H1 (cell line): ENCODE results near the gene SH3D19. TPM values are rescaled to one million over a fixed set of nuclear protein-coding genes. Genes with fewer than 3 reads are reported as not detected.
A peak's percentile ranks its signal among the peaks of the same experiment; 100 is the strongest.

Source experiments
- CTCF ChIA-PET: fragments of 300-600 bp; sonication (Branson Sonifier 250); formaldehyde crosslinking; loops from one replicate; lab custom pipeline; 2021; ENCODE audit not compliant: partially characterized antibody; lab: Charles Lee
- POLR2A ChIA-PET: fragments of 300-600 bp; sonication (Branson Sonifier 250); formaldehyde crosslinking; loops from one replicate; lab custom pipeline; 2021; ENCODE audit warnings: inconsistent platforms; ENCODE audit not compliant: partially characterized antibody; lab: Charles Lee
- DNase-seq, 2 experiments: peaks; one replicate each; pipeline versions ENCODE4 v3.0.0 to v3.0.0-alpha.2; 2010 to 2022; ENCODE audit warnings: low spot score in 2 of 2, low read depth in 1 of 2, mixed read lengths in 1 of 2
- FAIRE-seq: peaks from 2 replicates; lab custom pipeline; 2011; peaks lifted over from hg19 to GRCh38; lab: Jason Lieb, UNC
- H2AFZ ChIP-seq: 2 replicates; pipeline ENCODE4 v1.8.1; 2012; ENCODE audit warnings: low read length, inconsistent platforms
- H2AK5ac ChIP-seq: 2 replicates; pipeline ENCODE4 v1.6.1; 2013; ENCODE audit warnings: low read depth, low read length
- H2BK120ac ChIP-seq: replicated peaks from 2 replicates; pipeline ENCODE3; 2013; ENCODE audit warnings: low read depth, low read length, inconsistent platforms
- H2BK12ac ChIP-seq: 2 replicates; pipeline ENCODE4 v1.6.1; 2013; ENCODE audit warnings: low read depth, low read length
- H2BK15ac ChIP-seq: 2 replicates; pipeline ENCODE4 v1.6.1; 2013; ENCODE audit warnings: low read length
- H2BK20ac ChIP-seq: 2 replicates; pipeline ENCODE4 v1.6.1; 2013; ENCODE audit warnings: low read length
- H2BK5ac ChIP-seq: 2 replicates; pipeline ENCODE4 v1.6.1; 2013; ENCODE audit warnings: low read depth, low read length
- H3K14ac ChIP-seq: 2 replicates; pipeline ENCODE4 v1.6.1; 2013; ENCODE audit warnings: inconsistent platforms; ENCODE audit not compliant: insufficient read length
- H3K18ac ChIP-seq: 2 replicates; pipeline ENCODE4 v1.6.1; 2013; ENCODE audit warnings: low read length; ENCODE audit errors: extremely low read depth
- H3K23ac ChIP-seq: 2 replicates; pipeline ENCODE4 v1.6.1; 2013; ENCODE audit warnings: inconsistent platforms; ENCODE audit not compliant: insufficient read length
- H3K23me2 ChIP-seq: 2 replicates; pipeline ENCODE4 v1.6.1; 2013; ENCODE audit warnings: low read depth, low read length
- H3K27ac ChIP-seq: 2 replicates; pipeline ENCODE4 v1.6.1; 2011; ENCODE audit warnings: low read depth, low read length, inconsistent platforms
- H3K27me3 ChIP-seq, 4 experiments: replicated peaks in 1 of 4; 1 replicate in 1 of 4; 2 replicates in 3 of 4; pipeline versions ENCODE4 v1.6.1 to v1.8.1; 2011 to 2013; ENCODE audit warnings: low read length in 3 of 4, mild to moderate bottlenecking in 3 of 4, inconsistent platforms in 2 of 4, mixed read lengths in 2 of 4, moderate library complexity in 1 of 4; ENCODE audit not compliant: control insufficient read depth in 3 of 4, insufficient read depth in 3 of 4; ENCODE audit errors: extremely low read depth in 1 of 4
- H3K36me3 ChIP-seq, 4 experiments: 2 replicates each; pipeline versions ENCODE4 v1.6.1 to v1.8.1; 2011 to 2013; ENCODE audit warnings: mild to moderate bottlenecking in 4 of 4, low read length in 3 of 4, moderate library complexity in 2 of 4, control low read depth in 1 of 4, inconsistent platforms in 1 of 4; ENCODE audit not compliant: insufficient read depth in 4 of 4, control insufficient read depth in 2 of 4
- H3K4ac ChIP-seq: replicated peaks from 2 replicates; pipeline ENCODE3; 2013; ENCODE audit warnings: low read length, low read depth, mixed read lengths, inconsistent platforms; ENCODE audit not compliant: insufficient read length
- H3K4me1 ChIP-seq, 4 experiments: replicated peaks in 1 of 4; 1 replicate in 1 of 4; 2 replicates in 3 of 4; pipeline versions ENCODE4 v1.6.1 to v1.8.1; 2011 to 2013; ENCODE audit warnings: low read length in 3 of 4, inconsistent platforms in 2 of 4, mixed read lengths in 1 of 4; ENCODE audit not compliant: insufficient read depth in 4 of 4, control insufficient read depth in 3 of 4
- H3K4me2 ChIP-seq, 2 experiments: 2 replicates each; pipeline versions ENCODE4 v1.6.1 to v1.8.1; 2011 to 2013; ENCODE audit warnings: low read depth in 2 of 2, low read length in 2 of 2, control low read depth in 1 of 2, inconsistent platforms in 1 of 2, mild to moderate bottlenecking in 1 of 2; ENCODE audit not compliant: insufficient read depth in 1 of 2
- H3K4me3 ChIP-seq, 4 experiments: fragments of 200-600, 300-600 bp in 1 of 4; sonication (generic), shearing (Covaris generic), sonication (Bioruptor Twin) in 1 of 4; 2 replicates each; pipeline versions ENCODE4 v1.5.1 to v1.8.1; 2011 to 2016; ENCODE audit warnings: low read length in 4 of 4, low read depth in 3 of 4, control low read depth in 2 of 4, inconsistent platforms in 2 of 4, mild to moderate bottlenecking in 2 of 4, mixed read lengths in 1 of 4, moderate library complexity in 1 of 4; ENCODE audit not compliant: insufficient read depth in 2 of 4; ENCODE audit errors: extremely low read depth in 1 of 4
- H3K56ac ChIP-seq: replicated peaks from 2 replicates; pipeline ENCODE3; 2013; ENCODE audit warnings: low read depth, mild to moderate bottlenecking, mixed read lengths, low read length, inconsistent platforms; ENCODE audit not compliant: insufficient read length
- H3K79me1 ChIP-seq: 2 replicates; pipeline ENCODE4 v1.6.1; 2013; ENCODE audit warnings: low read depth, low read length, control low read depth
- H3K79me2 ChIP-seq, 2 experiments: 2 replicates each; pipeline versions ENCODE4 v1.6.1 to v1.8.1; 2012 to 2013; ENCODE audit warnings: low read length in 2 of 2, mild to moderate bottlenecking in 2 of 2, inconsistent platforms in 1 of 2; ENCODE audit not compliant: insufficient read depth in 2 of 2, control insufficient read depth in 1 of 2
- H3K9ac ChIP-seq, 4 experiments: replicated peaks in 1 of 4; 1 replicate in 1 of 4; 2 replicates in 3 of 4; pipeline versions ENCODE4 v1.6.1 to v1.8.1; 2011 to 2013; ENCODE audit warnings: low read depth in 3 of 4, low read length in 3 of 4, control low read depth in 2 of 4, mild to moderate bottlenecking in 2 of 4, moderate library complexity in 2 of 4, inconsistent platforms in 1 of 4; ENCODE audit errors: extremely low read depth in 1 of 4
- H3K9me3 ChIP-seq, 2 experiments: 2 replicates each; pipeline versions ENCODE4 v1.6.1 to v1.8.1; 2012 to 2013; ENCODE audit warnings: mild to moderate bottlenecking in 2 of 2, moderate library complexity in 2 of 2, control low read depth in 1 of 2, inconsistent platforms in 1 of 2, low read depth in 1 of 2, low read length in 1 of 2, mixed read lengths in 1 of 2; ENCODE audit not compliant: insufficient read depth in 2 of 2
- H4K20me1 ChIP-seq, 2 experiments: replicated peaks in 1 of 2; 2 replicates each; pipeline versions ENCODE3 to v1.8.1; 2011 to 2013; ENCODE audit warnings: inconsistent platforms in 2 of 2, low read length in 2 of 2, mild to moderate bottlenecking in 1 of 2; ENCODE audit not compliant: insufficient read depth in 2 of 2, control insufficient read depth in 1 of 2
- H4K5ac ChIP-seq: 2 replicates; pipeline ENCODE4 v1.6.1; 2013; ENCODE audit warnings: low read length, low read depth, mixed read lengths, inconsistent platforms; ENCODE audit not compliant: insufficient read length
- H4K8ac ChIP-seq: 2 replicates; pipeline ENCODE4 v1.8.0; 2013; ENCODE audit warnings: mild to moderate bottlenecking, moderate library complexity, low read length, inconsistent platforms; ENCODE audit not compliant: insufficient read depth; ENCODE audit errors: extremely low read depth
- H4K91ac ChIP-seq: replicated peaks from 2 replicates; pipeline ENCODE3; 2013; ENCODE audit warnings: low read length, mixed read lengths, inconsistent platforms; ENCODE audit not compliant: insufficient read length
- CBX5 ChIP-seq: fragments of 300-800, 300-1000 bp; sonication (generic); IDR thresholded peaks from 2 replicates; pipeline ENCODE4 v1.7.1; 2016; ENCODE audit warnings: antibody characterized with exemption, low read length, low read depth
- KDM1A ChIP-seq: fragments of 200-600, 300-600 bp; sonication (generic); IDR thresholded peaks from 2 replicates; pipeline ENCODE4 v1.7.1; 2016; ENCODE audit warnings: mild to moderate bottlenecking, low read length, borderline replicate concordance
- KDM5A ChIP-seq: fragments of 200-600 bp; IDR thresholded peaks from 2 replicates; pipeline ENCODE4 v1.7.1; 2012; ENCODE audit warnings: mild to moderate bottlenecking, low read length, inconsistent platforms, mixed read lengths
- TEAD4 ChIP-seq: IDR thresholded peaks from 2 replicates; pipeline ENCODE4 v1.6.1; 2012; ENCODE audit warnings: low read depth, low read length, inconsistent platforms, mixed read lengths
- WGBS, 2 experiments: shearing (Covaris generic) in 1 of 2; methylation state at CpG; one replicate each; pipeline versions ENCODE4 v1.1.6 to v1.1.7; 2013 to 2015; ENCODE audit warnings: low lambda C conversion rate in 2 of 2, mixed read lengths in 2 of 2, inconsistent platforms in 1 of 2, low coverage in 1 of 2, missing lambda C conversion rate in 1 of 2; ENCODE audit not compliant: insufficient replicate concordance in 2 of 2, insufficient coverage in 1 of 2, insufficient read length in 1 of 2; ENCODE audit errors: extremely low coverage in 1 of 2, missing lambda C conversion rate in 1 of 2; 5-methylcytosine and 5-hydroxymethylcytosine counted together
- polyA plus RNA-seq, 7 experiments: library from polyadenylated mRNA; depleted of rRNA in 3 of 7; stranded (reverse) in 5 of 7; unstranded in 2 of 7; fragments of >200 nt in 5 of 7; fragments of 200-250 nt in 2 of 7; gene quantifications; 1 replicate in 5 of 7; 2 replicates in 1 of 7; 4 replicates in 1 of 7; pipeline versions ENCODE4 v1.2.1 to v1.2.3, GENCODE V29; 2011 to 2013; ENCODE audit warnings: missing spikeins in 2 of 7, mixed read lengths in 2 of 7
- total RNA-seq: library from RNA; stranded (reverse); fragmentation: NEBNext Ultra II Directional; extraction: Animal tissue kit (Norgen Biotek cat#: 25700); gene quantifications from 2 replicates; pipeline ENCODE4 v1.2.1, GENCODE V29; 2021

SH3D19 gene
- total and polyA plus RNA-seq, 2 of the 8 experiments (the other 6 are each of a cell fraction or from before 2014, with no cell fraction given), result 11.7 to 51.3 TPM

GRCh38 chr4:151157543-151157942 lies 167.9 kb downstream of the SH3D19 start:
- ChIA-PET POLR2A (no interaction called here), CTCF (interaction anchor here (0.6 to 1.0 kb wide), 2 partner anchors 86 to 119 kb away, joined by 3 read pairs; partner anchors contain the start of gene PRSS48)
- Histone ChIP-seq H3K79me1 (no peaks in the 10 kb centered on the region), H3K79me2 (no peaks in the 10 kb centered on the region), H3K4ac (no peak overlapping the region), H2BK120ac (no peak overlapping the region), H4K91ac (no peak overlapping the region), H3K4me3 (no peak overlapping the region), H3K36me3 (no peaks in the 10 kb centered on the region; a peak in 1 of 8 replicates), H2BK20ac (no peak overlapping the region), H2AK5ac (no peak overlapping the region), H3K4me1 (no peaks in the 10 kb centered on the region), H2BK12ac (no peak overlapping the region), H3K23ac (no peak overlapping the region), H3K18ac (no peak overlapping the region), H3K27me3 (no peaks in the 10 kb centered on the region), H3K9ac (no peak overlapping the region), H3K27ac (no peak overlapping the region), H4K20me1 (no peaks in the 10 kb centered on the region), H3K14ac (no peak overlapping the region), H2BK5ac (no peak overlapping the region), H3K9me3 (no peaks in the 10 kb centered on the region), H4K8ac (no peak overlapping the region), H4K5ac (no peak overlapping the region), H3K23me2 (no peaks in the 10 kb centered on the region), H2BK15ac (no peak overlapping the region), H3K4me2 (no peak overlapping the region), H2AFZ (no peak overlapping the region), H3K56ac (no peak overlapping the region)
- DNase-seq (no peak), FAIRE-seq (no peak)
- TF ChIP-seq CBX5 (no peak), TEAD4 (no peak), KDM5A (no peak), KDM1A (0 out of 2 replicates have a peak, but pooled peaks have one; percentile 25)
- 96% methylated on average over 2 of the region's 2 CpGs; no CpG with 5 or more reads in 1 of the 2 experiments for WGBS, 2 experiments
